Lower leg skin (tissue), 4 donors: ENCODE results near the gene PNKD. TPM values are rescaled to one million over a fixed set of nuclear protein-coding genes. Genes with fewer than 3 reads are reported as not detected.

Experiments
- DNase-seq, 2 donors: peaks; one replicate each; pipeline ENCODE4 v3.0.0-alpha.2; 2019; ENCODE audit warnings: low spot score in 2 of 2
- H3K4me3 ChIP-seq: fragments of 200-600 bp; sonication (generic); 2 replicates; pipeline ENCODE4 v1.5.1; 2017; ENCODE audit warnings: mild to moderate bottlenecking, low read depth; ENCODE audit not compliant: poor library complexity, severe bottlenecking
- CTCF ChIP-seq, 3 donors: fragments of 450-650 bp; IDR thresholded peaks; one replicate each; pipeline ENCODE4 v1.5.1; 2016; ENCODE audit warnings: antibody characterized with exemption in 3 of 3, mild to moderate bottlenecking in 3 of 3, moderate library complexity in 2 of 3
- POLR2A ChIP-seq, 2 donors: fragments of 450-650 bp; IDR thresholded peaks; one replicate each; pipeline ENCODE4 v1.6.1; 2016 to 2017; ENCODE audit warnings: antibody characterized with exemption in 2 of 2, mild to moderate bottlenecking in 1 of 2, moderate library complexity in 1 of 2
- WGBS, 2 donors: methylation state at CpG; one replicate each; pipeline ENCODE4 v1.1.5; 2018; 5-methylcytosine and 5-hydroxymethylcytosine counted together
- intact Hi-C: fragments of 100-400 bp; cut with DNase I; formaldehyde crosslinking; loops from one replicate; pipeline ENCODE4 v1.15.0; 2023; ENCODE audit warnings: low total_unique reads
- total RNA-seq, 4 donors: library from RNA; depleted of rRNA; stranded (reverse); fragments of >200 nt; gene quantifications; one replicate each; pipeline ENCODE4 v1.1.0, GENCODE V29; 2016

The PNKD gene
- total RNA-seq, 4 donors from 2014 or later = 26.6 to 60.6 (median 43.3) TPM

GRCh38 chr2:218282173-218282991 lies 12.1 kb downstream of the PNKD start:
- intact Hi-C loops = no loop called here
- 22 to 31% methylated on average over 17 of the region's 17 CpGs for WGBS, 2 donors
- no peak overlapping the region for H3K4me3 ChIP-seq
- TF ChIP-seq POLR2A (IDR thresholded peaks at IDR 0.05) = no peak
- TF ChIP-seq CTCF (IDR thresholded peaks at IDR 0.05) = no peak
- no peak for DNase-seq

- intact Hi-C loops = no loop called here
- 33 to 44% methylated on average over 16 of the region's 16 CpGs for WGBS, 2 donors
- TF ChIP-seq POLR2A (IDR thresholded peaks at IDR 0.05) (no peak), CTCF (IDR thresholded peaks at IDR 0.05) (no peak)
- H3K4me3 ChIP-seq = no peak overlapping the region
- no peak for DNase-seq
These were observed 13.9 kb downstream of the PNKD start for GRCh38 chr2:218284106-218284811.

- WGBS, 2 donors = 8 to 22% methylated on average over 6 of the region's 6 CpGs
- TF ChIP-seq CTCF (IDR thresholded peaks at IDR 0.05) = no peak
- no peak for TF ChIP-seq POLR2A (IDR thresholded peaks at IDR 0.05)
- H3K4me3 ChIP-seq = no peak overlapping the region
- intact Hi-C loops = no loop called here
- DNase-seq = peak in 1 of 2 donors; percentile 66
These were observed 15.3 kb downstream of the PNKD start for GRCh38 chr2:218285604-218286003.

GRCh38 chr2:218286570-218287459 lies 16.5 kb downstream of the PNKD start:
- WGBS, 2 donors = 1 to 5% methylated on average over 10 to 11 of the region's 11 CpGs
- intact Hi-C loops = no loop called here
- no peak overlapping the region for H3K4me3 ChIP-seq
- DNase-seq = peak; percentile 96 to 98
- TF ChIP-seq CTCF (IDR thresholded peaks at IDR 0.05) = no peak
- TF ChIP-seq POLR2A (IDR thresholded peaks at IDR 0.05) = no peak

DNA sequence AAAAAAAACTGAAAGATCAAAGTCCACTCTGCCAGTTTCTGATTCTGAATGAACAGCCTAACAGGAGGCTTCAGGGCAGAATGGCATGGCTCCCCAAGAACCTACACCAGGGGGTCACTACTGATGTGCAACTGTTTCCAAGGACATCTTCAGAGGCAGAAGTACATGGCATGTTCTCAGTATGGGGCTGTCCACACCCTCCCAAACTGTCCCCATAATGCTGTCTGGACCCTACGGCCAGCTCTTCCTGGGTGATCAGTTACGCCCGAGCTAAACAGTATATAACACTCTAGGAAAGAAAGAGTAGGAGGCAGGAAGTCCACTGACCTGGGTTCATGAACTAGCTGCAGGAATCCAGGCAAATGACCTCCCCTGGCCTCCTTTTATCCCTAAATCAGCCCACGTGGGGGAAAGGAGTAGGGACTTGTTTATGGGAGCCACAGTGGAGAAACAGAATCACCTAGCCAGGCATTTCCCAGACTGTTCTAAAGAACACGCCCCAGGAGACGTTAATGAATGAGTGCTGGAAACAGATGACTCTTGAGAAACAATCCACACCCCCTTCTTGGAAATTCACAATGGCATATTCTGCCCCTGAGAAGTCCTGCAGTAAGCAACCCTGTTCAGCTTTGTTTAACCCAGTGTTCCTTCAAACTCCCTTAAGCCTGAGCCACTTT lies 19.5 kb downstream of the PNKD start:
- intact Hi-C loops = no loop called here
- WGBS, 2 donors = 6 to 10% methylated on average over 4 to 6 of the region's 6 CpGs
- no peak for TF ChIP-seq POLR2A (IDR thresholded peaks at IDR 0.05)
- TF ChIP-seq CTCF (IDR thresholded peaks at IDR 0.05) = no peak
- DNase-seq = peak in 1 of 2 donors; percentile 83
- no peak overlapping the region for H3K4me3 ChIP-seq
